ENCODE results near the gene SHOX. TPM values are rescaled to one million over a fixed set of nuclear protein-coding genes. Genes with fewer than 3 reads are reported as not detected.

Gene SHOX
- total RNA-seq, 4 donors from 2014 or later: 0.29 to 2.8 (median 0.89) TPM

GRCh38 chrX:670645-671044 lies 40.1 kb downstream of the SHOX start:
- intact Hi-C loops (cut with DNase I; ENCODE audit: low total_unique reads) (no loop called here), in situ Hi-C loops (cut with MboI; ENCODE audit: low sequenced_read_pairs in 4 of 4) (no loop called here)
- DNase-seq (no peak), ATAC-seq (no peak)
- Histone ChIP-seq H3K9me3 (no peaks in the 10 kb centered on the region), H3K27me3 (no peaks in the 10 kb centered on the region), H3K4me1 (no peaks in the 10 kb centered on the region), H3K27ac (no peak overlapping the region), H3K36me3 (no peaks in the 10 kb centered on the region), H3K4me3 (no peak overlapping the region)
- TF ChIP-seq CTCF (IDR thresholded peaks at IDR 0.05 in 4 of 5, conservative IDR thresholded peaks at IDR 0.05 in 1 of 5): no peak
- no peak for TF ChIP-seq POLR2A (IDR thresholded peaks at IDR 0.05)

DNA sequence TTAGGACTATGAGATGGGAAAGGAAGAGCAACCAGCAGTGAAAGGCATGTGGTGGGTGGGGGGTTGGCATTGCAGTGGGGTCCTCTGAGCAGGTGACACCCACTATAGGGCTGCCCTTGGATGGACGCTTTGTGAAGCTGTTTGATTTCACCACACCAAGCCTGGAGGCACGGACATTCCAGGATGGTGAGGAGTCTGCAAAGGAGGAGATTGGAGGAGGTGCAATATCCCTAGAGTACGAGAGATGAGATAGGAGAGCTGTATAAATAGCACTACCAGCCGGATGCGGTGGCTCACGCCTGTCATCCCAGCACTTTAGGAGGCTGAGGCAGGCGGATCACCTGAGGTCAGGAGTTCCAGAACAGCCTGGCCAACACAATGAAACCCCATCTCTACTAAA lies 42.3 kb downstream of the SHOX start:
- ATAC-seq (no peak), DNase-seq (no peak)
- Histone ChIP-seq H3K9me3 (no peaks in the 10 kb centered on the region), H3K27me3 (no peaks in the 10 kb centered on the region), H3K4me1 (no peaks in the 10 kb centered on the region), H3K27ac (no peak overlapping the region), H3K36me3 (no peaks in the 10 kb centered on the region), H3K4me3 (no peak overlapping the region)
- no peak for TF ChIP-seq CTCF (IDR thresholded peaks at IDR 0.05 in 4 of 5, conservative IDR thresholded peaks at IDR 0.05 in 1 of 5)
- no peak for TF ChIP-seq POLR2A (IDR thresholded peaks at IDR 0.05)
- in situ Hi-C loops (cut with MboI; ENCODE audit: low sequenced_read_pairs in 4 of 4) (no loop called here), intact Hi-C loops (cut with DNase I; ENCODE audit: low total_unique reads) (no loop called here)

- H3K4me3 ChIP-seq: no peak overlapping the region
- ATAC-seq (no peak), DNase-seq (no peak)
- no peaks in the 10 kb centered on the region for H3K27me3 ChIP-seq
- no peaks in the 10 kb centered on the region for H3K36me3 ChIP-seq
- H3K4me1 ChIP-seq: no peaks in the 10 kb centered on the region
- intact Hi-C loops (cut with DNase I; ENCODE audit: low total_unique reads): no loop called here
- no peak overlapping the region for H3K27ac ChIP-seq
- in situ Hi-C loops (cut with MboI; ENCODE audit: low sequenced_read_pairs in 4 of 4): no loop called here
- TF ChIP-seq POLR2A (IDR thresholded peaks at IDR 0.05) (no peak), CTCF (IDR thresholded peaks at IDR 0.05 in 4 of 5, conservative IDR thresholded peaks at IDR 0.05 in 1 of 5) (no peak)
- H3K9me3 ChIP-seq: no peaks in the 10 kb centered on the region
These were observed 44.8 kb downstream of the SHOX start for GRCh38 chrX:675279-675954.

DNA sequence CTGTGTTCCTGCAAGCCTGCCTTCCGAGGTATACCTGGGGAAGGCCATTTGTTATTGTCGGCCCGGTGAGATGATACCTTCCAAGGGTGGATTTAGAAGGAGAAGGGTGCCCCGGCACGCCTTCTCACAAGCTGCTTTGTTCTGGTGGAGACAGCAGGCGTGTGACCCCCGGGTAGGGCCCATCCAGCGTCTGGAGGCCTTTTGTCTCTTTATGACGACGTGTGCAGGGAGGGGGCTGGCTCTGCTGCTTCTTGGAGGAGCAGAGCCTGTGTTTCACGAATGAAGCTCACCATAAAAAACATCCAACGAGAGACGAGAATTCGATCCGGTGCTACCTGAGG lies 45.3 kb downstream of the SHOX start:
- intact Hi-C loops (cut with DNase I; ENCODE audit: low total_unique reads): no loop called here
- ATAC-seq: no peak

More for the DNA sequence above, 45.3 kb downstream of the SHOX start:
- H3K27ac ChIP-seq: no peak overlapping the region
- H3K36me3 ChIP-seq: no peaks in the 10 kb centered on the region
- no peak for TF ChIP-seq CTCF (IDR thresholded peaks at IDR 0.05 in 4 of 5, conservative IDR thresholded peaks at IDR 0.05 in 1 of 5)
- TF ChIP-seq POLR2A (IDR thresholded peaks at IDR 0.05): no peak
- no peaks in the 10 kb centered on the region for H3K27me3 ChIP-seq
- H3K4me1 ChIP-seq: no peaks in the 10 kb centered on the region
- no peaks in the 10 kb centered on the region for H3K9me3 ChIP-seq
- in situ Hi-C loops (cut with MboI; ENCODE audit: low sequenced_read_pairs in 4 of 4): no loop called here
- no peak overlapping the region for H3K4me3 ChIP-seq
- DNase-seq: no peak

Measured in gastrocnemius medialis (tissue), 4 donors.